GM06990 (cell line): ENCODE results near the gene DSCAML1.
A peak's percentile ranks its signal among the peaks of the same experiment; 100 is the strongest.

Source experiments
- DNase-seq: peaks from one replicate; pipeline ENCODE4 v3.0.0-alpha.2; 2011; ENCODE audit not compliant: insufficient read length; ENCODE audit errors: extremely low read depth
- H3K27me3 ChIP-seq: replicated peaks from 2 replicates; pipeline ENCODE4 v1.6.0; 2011; ENCODE audit warnings: low read length; ENCODE audit not compliant: control insufficient read depth, insufficient read depth
- H3K36me3 ChIP-seq: 2 replicates; pipeline ENCODE4 v1.5.1; 2011; ENCODE audit warnings: low read length; ENCODE audit not compliant: control insufficient read depth, insufficient read depth
- H3K4me3 ChIP-seq: replicated peaks from 2 replicates; pipeline ENCODE4 v1.5.1; 2011; ENCODE audit warnings: low read depth, mild to moderate bottlenecking, control low read depth, low read length
- TF ChIP-seq, protein P1 (sequence below): IDR thresholded peaks from 2 replicates; pipeline ENCODE4 v1.5.1; 2011; ENCODE audit warnings: low read length, control low read depth, mild to moderate bottlenecking, inconsistent platforms; ENCODE audit not compliant: insufficient read depth, poor library complexity, severe bottlenecking

Gene DSCAML1

GRCh38 chr11:117433717-117434116 is 363.3 kb downstream of the DSCAML1 start:
- TF ChIP-seq, protein P1, sequence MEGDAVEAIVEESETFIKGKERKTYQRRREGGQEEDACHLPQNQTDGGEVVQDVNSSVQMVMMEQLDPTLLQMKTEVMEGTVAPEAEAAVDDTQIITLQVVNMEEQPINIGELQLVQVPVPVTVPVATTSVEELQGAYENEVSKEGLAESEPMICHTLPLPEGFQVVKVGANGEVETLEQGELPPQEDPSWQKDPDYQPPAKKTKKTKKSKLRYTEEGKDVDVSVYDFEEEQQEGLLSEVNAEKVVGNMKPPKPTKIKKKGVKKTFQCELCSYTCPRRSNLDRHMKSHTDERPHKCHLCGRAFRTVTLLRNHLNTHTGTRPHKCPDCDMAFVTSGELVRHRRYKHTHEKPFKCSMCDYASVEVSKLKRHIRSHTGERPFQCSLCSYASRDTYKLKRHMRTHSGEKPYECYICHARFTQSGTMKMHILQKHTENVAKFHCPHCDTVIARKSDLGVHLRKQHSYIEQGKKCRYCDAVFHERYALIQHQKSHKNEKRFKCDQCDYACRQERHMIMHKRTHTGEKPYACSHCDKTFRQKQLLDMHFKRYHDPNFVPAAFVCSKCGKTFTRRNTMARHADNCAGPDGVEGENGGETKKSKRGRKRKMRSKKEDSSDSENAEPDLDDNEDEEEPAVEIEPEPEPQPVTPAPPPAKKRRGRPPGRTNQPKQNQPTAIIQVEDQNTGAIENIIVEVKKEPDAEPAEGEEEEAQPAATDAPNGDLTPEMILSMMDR, result no peak
- H3K27me3 ChIP-seq, result no peaks in the 10 kb centered on the region
- no peaks in the 10 kb centered on the region for H3K36me3 ChIP-seq
- DNase-seq, result no peak
- H3K4me3 ChIP-seq, result no peak overlapping the region

DNA sequence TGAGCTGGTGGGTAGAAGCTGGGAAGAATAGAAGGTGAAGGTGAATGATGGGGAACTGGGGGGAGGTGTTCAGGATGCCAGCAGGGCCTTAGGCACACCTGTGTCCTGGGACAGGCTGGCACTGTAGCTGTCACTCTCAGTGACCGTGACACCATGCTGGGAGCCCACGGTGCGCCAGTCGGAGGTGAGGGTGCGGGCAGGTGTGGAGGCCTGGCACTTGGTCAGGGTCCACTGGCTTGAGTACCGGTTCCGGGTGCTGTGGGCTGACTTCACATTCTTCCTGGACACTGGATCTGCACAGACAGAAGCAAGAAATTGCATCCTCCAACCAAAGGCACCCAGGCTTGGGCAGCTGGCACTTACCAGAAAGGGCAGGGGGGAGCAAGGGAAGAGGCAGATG is 365.6 kb downstream of the DSCAML1 start:
- H3K36me3 ChIP-seq, result no peaks in the 10 kb centered on the region
- TF ChIP-seq, protein P1, result no peak

GRCh38 chr11:117430293-117430955 is 366.6 kb downstream of the DSCAML1 start:
- TF ChIP-seq, protein P1, result no peak
- H3K27me3 ChIP-seq, result no peaks in the 10 kb centered on the region
- no peak for DNase-seq
- no peaks in the 10 kb centered on the region for H3K36me3 ChIP-seq
- no peak overlapping the region for H3K4me3 ChIP-seq

More for the DNA sequence above, 365.6 kb downstream of the DSCAML1 start:
- Histone ChIP-seq H3K4me3 (no peak overlapping the region), H3K27me3 (no peaks in the 10 kb centered on the region)
- no peak for DNase-seq

GRCh38 chr11:117428856-117429229 is 368.2 kb downstream of the DSCAML1 start:
- TF ChIP-seq, protein P1, result peak; percentile 23
- DNase-seq, result no peak
- Histone ChIP-seq H3K4me3 (no peak overlapping the region), H3K27me3 (no peaks in the 10 kb centered on the region), H3K36me3 (no peaks in the 10 kb centered on the region)

- H3K27me3 ChIP-seq, result no peaks in the 10 kb centered on the region
Observed at GRCh38 chr11:117428186-117428855, 368.7 kb downstream of the DSCAML1 start.

More at GRCh38 chr11:117428186-117428855, 368.7 kb downstream of the DSCAML1 start:
- Histone ChIP-seq H3K36me3 (no peaks in the 10 kb centered on the region), H3K4me3 (no peak overlapping the region)
- DNase-seq, result no peak
- TF ChIP-seq, protein P1, result no peak
